ENCODE measurements around the gene HCN1. TPM values are rescaled to one million over a fixed set of nuclear protein-coding genes. Genes with fewer than 3 reads are reported as not detected.

The HCN1 gene
- total and polyA plus RNA-seq, 2 of the 8 experiments (the other 6 are each of a cell fraction or from before 2014, with no cell fraction given): 1.1 to 6.7 TPM

- Histone ChIP-seq H3K18ac (ENCODE audit: extremely low read depth, low read length) (no peak overlapping the region), H3K79me2 (ENCODE audit: control insufficient read depth in 1 of 2, insufficient read depth in 2 of 2, low read length in 2 of 2) (no peaks in the 10 kb centered on the region), H3K14ac (ENCODE audit: insufficient read length) (no peak overlapping the region), H3K23ac (ENCODE audit: insufficient read length) (no peak overlapping the region), H3K79me1 (ENCODE audit: low read depth, low read length) (no peaks in the 10 kb centered on the region), H4K5ac (ENCODE audit: insufficient read length, low read depth, low read length) (no peak overlapping the region), H3K27me3 (replicated peaks in 1 of 4; ENCODE audit: control insufficient read depth in 3 of 4, extremely low read depth in 1 of 4, insufficient read depth in 3 of 4, low read length in 3 of 4) (peaks cover 0 to 1% (median 0%) of the 10 kb centered on the region in 4 experiments; a peak in 1 of 7 replicates), H2AFZ (ENCODE audit: low read length) (no peak overlapping the region), H3K4me3 (ENCODE audit: extremely low read depth in 1 of 4, insufficient read depth in 2 of 4, low read depth in 3 of 4, low read length in 4 of 4) (no peak overlapping the region), H3K36me3 (ENCODE audit: control insufficient read depth in 2 of 4, insufficient read depth in 4 of 4, low read length in 3 of 4) (peaks cover 0 to 7% (median 0%) of the 10 kb centered on the region in 4 experiments; a peak in 3 of 8 replicates), H3K4me2 (ENCODE audit: insufficient read depth in 1 of 2, low read depth in 2 of 2, low read length in 2 of 2) (no peak overlapping the region), H2AK5ac (ENCODE audit: low read depth, low read length) (no peak overlapping the region), H4K8ac (ENCODE audit: extremely low read depth, insufficient read depth, low read length) (no peak overlapping the region), H4K20me1 (replicated peaks in 1 of 2; ENCODE audit: control insufficient read depth in 1 of 2, insufficient read depth in 2 of 2, low read length in 2 of 2) (no peaks in the 10 kb centered on the region), H3K27ac (ENCODE audit: low read depth, low read length) (no peak overlapping the region), H3K56ac (replicated peaks; ENCODE audit: insufficient read length, low read depth, low read length) (no peak overlapping the region), H4K91ac (replicated peaks; ENCODE audit: insufficient read length, low read length) (peak overlapping the region; percentile 3), H2BK12ac (ENCODE audit: low read depth, low read length) (peak overlapping the region; percentile 78; the same call in 1 of the 2 replicates), H3K9ac (replicated peaks in 1 of 4; ENCODE audit: extremely low read depth in 1 of 4, low read depth in 3 of 4, low read length in 3 of 4) (no peak overlapping the region), H2BK120ac (replicated peaks; ENCODE audit: low read depth, low read length) (no peak overlapping the region), H2BK20ac (ENCODE audit: low read length) (0 out of 2 replicates have a peak overlapping the region, but pooled peaks have one; percentile 51), H3K23me2 (ENCODE audit: low read depth, low read length) (no peaks in the 10 kb centered on the region), H2BK15ac (ENCODE audit: low read length) (no peak overlapping the region), H3K4ac (replicated peaks; ENCODE audit: insufficient read length, low read depth, low read length) (no peak overlapping the region), H3K4me1 (replicated peaks in 1 of 4; ENCODE audit: control insufficient read depth in 3 of 4, insufficient read depth in 4 of 4, low read length in 3 of 4) (no peaks in the 10 kb centered on the region), H3K9me3 (ENCODE audit: insufficient read depth in 2 of 2, low read depth in 1 of 2, low read length in 1 of 2) (peaks cover 8 to 9% of the 10 kb centered on the region in 2 experiments), H2BK5ac (ENCODE audit: low read depth, low read length) (no peak overlapping the region; the same call in 1 of the 2 replicates)
- ChIA-PET CTCF (ENCODE audit: partially characterized antibody) (no interaction called here), POLR2A (ENCODE audit: partially characterized antibody) (no interaction called here)
- TF ChIP-seq HDAC6 (IDR thresholded peaks at IDR 0.05; ENCODE audit: low read depth, low read length) (no peak), CTBP2 (IDR thresholded peaks at IDR 0.05; ENCODE audit: borderline replicate concordance, insufficient read depth, insufficient read length, low read length) (no peak), HDAC2 (IDR thresholded peaks at IDR 0.05; ENCODE audit: borderline replicate concordance in 1 of 2, low read depth in 2 of 2, low read length in 2 of 2) (no peak), MAX (IDR thresholded peaks at IDR 0.05) (no peak), SP2 (IDR thresholded peaks at IDR 0.05; ENCODE audit: low read length) (no peak), SUZ12 (IDR thresholded peaks at IDR 0.05; ENCODE audit: low read length) (no peak), SP1 (IDR thresholded peaks at IDR 0.05; ENCODE audit: low read depth, low read length) (no peak), TAF1 (IDR thresholded peaks at IDR 0.05; ENCODE audit: low read depth, low read length) (no peak), CBX8 (IDR thresholded peaks at IDR 0.05; ENCODE audit: borderline replicate concordance, low read depth, low read length) (no peak), RBBP5 (IDR thresholded peaks at IDR 0.05; ENCODE audit: borderline replicate concordance, low read depth, low read length) (no peak)
- 92% methylated on average over 2 of the region's 2 CpGs; no CpG with 5 or more reads in 1 of the 2 experiments for WGBS, 2 experiments (ENCODE audit: extremely low coverage in 1 of 2, insufficient coverage in 1 of 2, insufficient read length in 1 of 2, insufficient replicate concordance in 2 of 2, low coverage in 1 of 2, low lambda C conversion rate in 2 of 2, missing lambda C conversion rate in 1 of 2)
- no peak for DNase-seq (ENCODE audit: low read depth in 1 of 2, low spot score in 2 of 2)
- FAIRE-seq: no peak
These were observed 418.3 kb downstream of the HCN1 start for GRCh38 chr5:45277860-45278259.

Data from H1 (cell line).